NCI-H2029 (cell line): Measurements from ENCODE around the gene CHST15.

Source experiments
- DNase-seq: peaks from one replicate; lab custom pipeline; 2025; lab: John Stamatoyannopoulos, UW

Gene CHST15

DNA sequence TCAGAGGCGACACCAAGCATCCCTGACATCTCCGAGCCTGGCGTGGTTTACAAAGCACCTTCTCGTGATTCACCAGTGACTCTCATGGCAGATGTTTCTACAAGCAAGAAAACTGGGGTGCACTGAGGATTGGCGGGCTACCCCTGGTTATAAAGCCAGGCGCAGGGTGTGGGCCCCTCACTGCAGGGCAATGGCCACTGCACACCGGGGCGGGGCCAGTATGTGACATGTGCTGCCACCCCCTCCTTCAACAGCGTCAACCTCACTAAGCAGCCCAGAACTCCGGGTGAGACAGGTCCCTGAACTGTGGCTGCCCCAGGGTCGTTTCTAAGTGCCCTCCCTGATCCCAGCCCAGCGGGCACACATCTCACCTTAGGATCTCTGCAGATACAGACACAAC lies 63.8 kb downstream of the CHST15 start:
- no peak for DNase-seq

- DNase-seq = no peak
Observed at GRCh38 chr10:124028700-124029480, 64.5 kb downstream of the CHST15 start.

DNA sequence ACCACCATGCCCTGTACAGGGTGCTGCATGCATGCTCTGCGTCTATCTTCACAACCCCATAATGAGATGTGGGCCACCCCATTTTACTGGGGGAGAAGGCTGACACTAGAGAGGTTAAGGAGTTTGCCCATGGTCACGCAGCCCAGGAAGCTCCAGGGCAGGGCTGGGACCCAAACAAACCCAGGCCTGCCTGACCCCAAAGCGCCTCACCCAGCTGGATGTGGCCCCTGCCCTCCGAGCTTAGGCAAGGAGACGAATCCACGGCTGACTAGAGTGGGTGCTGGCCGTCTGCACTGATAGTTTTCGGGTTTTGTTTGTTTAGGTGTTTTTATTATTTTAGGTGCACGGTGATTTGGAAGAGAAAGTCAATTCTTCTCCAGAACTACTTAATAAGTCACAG lies 65.7 kb downstream of the CHST15 start:
- no peak for DNase-seq

DNA sequence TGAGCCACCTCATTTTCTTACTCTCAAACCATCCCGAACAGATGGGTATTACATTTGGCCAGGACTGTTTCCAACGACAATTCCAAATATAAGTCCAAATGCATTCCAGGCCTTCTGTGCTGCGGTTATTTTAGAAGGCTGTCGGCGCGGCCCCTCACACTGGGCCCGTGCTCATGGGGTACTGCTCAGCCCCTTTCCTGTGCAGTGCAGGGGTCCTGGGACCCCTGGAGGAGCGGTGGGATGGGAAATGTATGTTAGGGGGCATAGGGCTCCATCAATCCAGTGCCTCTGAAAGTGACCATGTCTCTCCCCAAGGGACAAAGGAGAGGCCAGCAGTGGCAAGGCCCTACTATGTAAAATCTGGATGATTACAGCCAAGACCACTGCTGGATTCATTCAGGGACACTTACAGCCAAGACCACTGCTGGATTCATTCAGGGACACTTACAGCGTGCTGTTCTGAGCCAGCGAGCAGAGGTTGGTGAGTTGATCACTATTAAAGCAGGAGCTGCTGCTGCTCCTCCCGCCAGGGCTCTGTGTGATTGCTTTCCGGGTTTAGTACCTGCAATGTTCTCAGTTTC lies 66.3 kb downstream of the CHST15 start:
- no peak for DNase-seq

DNA sequence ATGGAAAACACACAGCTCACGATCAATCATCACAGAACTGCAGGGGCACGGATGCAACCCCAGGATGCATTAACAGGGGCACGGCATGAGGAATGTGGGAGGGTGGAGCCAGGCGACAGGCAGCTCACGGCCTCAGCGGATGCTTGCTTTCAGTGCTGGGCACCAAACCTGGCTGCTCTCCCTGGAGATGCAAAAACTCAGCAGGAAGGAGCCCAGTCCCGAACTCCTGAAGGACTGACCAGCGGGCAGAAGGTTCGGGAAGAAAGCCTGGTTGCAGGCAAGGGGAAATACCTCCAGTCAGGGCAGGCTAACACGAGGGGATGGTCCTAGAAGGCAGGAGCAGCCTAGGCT lies 66.8 kb downstream of the CHST15 start:
- no peak for DNase-seq

- no peak for DNase-seq
Observed at GRCh38 chr10:124025660-124026588, 67.5 kb downstream of the CHST15 start.

GRCh38 chr10:124025152-124025551 lies 68.2 kb downstream of the CHST15 start:
- DNase-seq = no peak

DNA sequence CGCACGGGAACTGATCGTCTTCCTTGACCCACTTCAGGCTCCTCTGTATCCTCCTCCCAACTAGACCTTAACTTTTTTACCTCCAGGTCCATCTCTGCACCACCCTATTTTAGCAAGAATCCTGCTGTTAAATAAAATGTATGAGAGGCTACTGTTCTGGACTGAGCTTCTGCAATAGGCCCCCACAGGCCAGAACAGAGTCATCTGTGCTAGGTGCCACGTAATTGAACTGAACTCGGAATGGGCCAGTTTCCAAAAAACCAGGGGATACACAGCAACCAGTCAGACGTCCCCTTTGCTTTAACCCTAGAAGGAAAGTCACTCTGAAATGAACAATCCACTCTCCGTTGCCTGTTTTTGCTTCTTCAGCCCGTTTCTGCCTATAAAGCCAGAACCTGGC lies 71.3 kb downstream of the CHST15 start:
- DNase-seq = no peak

DNA sequence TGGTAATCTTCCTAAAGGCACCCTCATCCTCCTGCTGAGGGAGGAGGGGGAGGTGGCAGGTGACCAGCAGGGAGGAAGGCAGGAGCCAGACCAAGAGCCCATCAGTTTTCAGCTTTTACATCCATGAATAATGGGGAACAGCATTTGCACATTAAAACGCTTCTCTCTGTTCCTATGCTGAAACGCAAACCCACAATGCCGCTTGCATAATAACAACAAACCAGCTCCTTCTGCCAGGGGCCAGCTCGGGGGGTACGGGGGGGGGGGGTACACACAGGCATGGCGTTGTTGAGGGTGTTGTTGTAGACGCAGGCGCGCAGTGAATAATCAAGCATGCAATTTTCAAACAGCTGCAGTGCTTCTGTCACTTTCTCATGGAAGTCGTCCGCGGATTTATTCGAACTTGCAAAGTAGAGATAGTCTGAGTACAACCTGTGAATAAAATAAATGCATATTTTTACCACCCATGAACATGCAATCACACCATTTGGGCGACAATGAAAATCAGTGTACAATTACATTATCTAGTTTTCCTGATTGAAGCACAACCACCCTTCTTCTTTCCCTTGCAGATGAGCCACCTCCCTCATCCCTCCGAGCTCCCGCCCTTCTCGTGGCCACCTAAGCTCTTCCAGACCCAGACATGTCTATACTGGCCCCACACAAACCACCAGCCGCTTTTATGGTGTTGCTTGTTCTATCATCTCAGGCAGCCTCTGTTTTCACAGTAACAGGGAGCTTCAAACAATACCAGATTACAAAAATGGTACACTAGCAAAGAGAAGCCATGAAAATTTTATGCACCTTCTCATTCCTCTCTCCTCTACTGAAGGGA lies 72.2 kb downstream of the CHST15 start:
- no peak for DNase-seq

DNA sequence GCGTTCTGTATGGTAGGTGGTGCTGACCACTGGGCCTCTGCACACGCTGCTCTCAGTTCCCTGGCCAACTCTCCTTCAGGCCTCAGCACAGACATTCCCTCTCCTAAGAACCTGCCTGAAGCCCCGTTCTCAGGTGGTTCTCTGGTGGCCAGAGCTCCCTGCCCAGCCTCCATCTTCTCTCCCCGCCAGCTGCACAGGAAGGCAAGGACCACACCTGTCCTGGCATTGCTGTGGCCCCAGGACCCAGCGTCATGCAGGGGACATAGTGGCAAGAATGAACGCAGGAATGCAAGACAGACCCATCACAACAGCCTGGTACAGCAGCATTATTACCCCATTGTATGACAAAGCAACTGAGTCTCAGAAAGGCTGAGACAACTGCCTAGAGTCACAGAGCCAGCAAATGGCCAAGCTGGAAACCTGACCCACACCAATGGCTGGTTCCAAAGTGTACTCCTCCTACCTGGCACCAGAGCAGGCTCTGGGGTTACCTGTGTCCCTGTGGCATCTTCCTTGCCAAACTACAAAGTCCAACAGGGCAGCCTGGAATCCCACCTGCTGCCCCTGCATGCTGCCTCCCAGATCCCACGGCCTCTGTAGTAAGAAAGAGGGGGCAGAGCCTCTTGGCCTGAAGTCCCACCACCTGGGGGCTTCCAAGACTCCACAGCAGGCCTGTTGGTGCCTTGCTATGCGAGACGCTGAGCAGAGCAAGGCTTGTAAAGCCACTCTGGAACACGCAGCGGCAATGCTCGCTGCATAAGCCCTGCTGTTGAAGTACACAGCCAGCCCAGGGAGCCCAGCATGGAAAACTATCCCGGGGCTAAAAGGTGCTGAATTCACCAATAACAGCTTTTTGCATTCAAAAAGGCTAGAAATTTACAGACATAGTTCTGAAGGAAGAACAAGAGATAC lies 73.3 kb downstream of the CHST15 start:
- DNase-seq = no peak

- DNase-seq = no peak
Observed at GRCh38 chr10:124018886-124019525, 74.4 kb downstream of the CHST15 start.

DNA sequence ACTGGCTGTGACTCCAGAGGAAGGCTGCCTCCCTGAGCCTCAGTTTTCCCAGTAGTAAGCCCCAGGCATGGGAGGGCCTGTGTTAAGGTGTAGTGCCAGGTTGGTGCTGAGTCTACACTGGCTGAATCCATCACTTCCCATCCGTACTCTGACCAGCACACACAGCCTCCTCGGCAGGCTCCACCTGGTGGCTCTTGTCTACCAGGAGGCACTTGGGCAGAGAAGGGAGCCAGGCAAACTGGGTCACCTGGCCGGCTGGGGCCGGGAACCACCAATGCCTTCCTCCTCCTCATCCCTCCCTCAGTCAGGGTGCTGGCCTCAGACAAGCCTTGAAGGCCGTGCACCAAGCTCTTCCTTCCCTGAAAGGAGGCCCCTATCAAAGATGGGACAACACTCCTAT lies 75.7 kb downstream of the CHST15 start:
- no peak for DNase-seq

- no peak for DNase-seq
Observed at GRCh38 chr10:124016804-124017375, 76.5 kb downstream of the CHST15 start.

DNA sequence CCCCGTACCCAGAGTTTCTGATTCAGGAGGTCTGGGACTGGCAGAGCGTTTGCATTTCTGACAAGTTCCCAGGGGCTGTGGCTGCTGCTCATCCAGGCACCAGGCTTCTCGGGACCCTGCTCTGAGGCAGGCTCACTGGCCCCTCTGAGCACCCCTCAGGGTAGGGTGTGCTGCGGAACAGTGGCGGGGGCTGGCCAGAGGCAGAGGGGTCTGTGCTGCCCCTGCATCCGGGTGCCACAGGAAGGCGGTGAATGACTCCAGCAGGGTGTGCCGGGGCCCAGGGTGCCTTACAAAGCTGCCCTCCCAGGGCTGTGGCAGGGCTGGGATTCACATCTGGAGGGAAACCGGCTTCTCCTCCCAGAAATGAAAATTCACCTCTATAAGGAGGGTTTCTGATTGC lies 77.4 kb downstream of the CHST15 start:
- DNase-seq = no peak

DNA sequence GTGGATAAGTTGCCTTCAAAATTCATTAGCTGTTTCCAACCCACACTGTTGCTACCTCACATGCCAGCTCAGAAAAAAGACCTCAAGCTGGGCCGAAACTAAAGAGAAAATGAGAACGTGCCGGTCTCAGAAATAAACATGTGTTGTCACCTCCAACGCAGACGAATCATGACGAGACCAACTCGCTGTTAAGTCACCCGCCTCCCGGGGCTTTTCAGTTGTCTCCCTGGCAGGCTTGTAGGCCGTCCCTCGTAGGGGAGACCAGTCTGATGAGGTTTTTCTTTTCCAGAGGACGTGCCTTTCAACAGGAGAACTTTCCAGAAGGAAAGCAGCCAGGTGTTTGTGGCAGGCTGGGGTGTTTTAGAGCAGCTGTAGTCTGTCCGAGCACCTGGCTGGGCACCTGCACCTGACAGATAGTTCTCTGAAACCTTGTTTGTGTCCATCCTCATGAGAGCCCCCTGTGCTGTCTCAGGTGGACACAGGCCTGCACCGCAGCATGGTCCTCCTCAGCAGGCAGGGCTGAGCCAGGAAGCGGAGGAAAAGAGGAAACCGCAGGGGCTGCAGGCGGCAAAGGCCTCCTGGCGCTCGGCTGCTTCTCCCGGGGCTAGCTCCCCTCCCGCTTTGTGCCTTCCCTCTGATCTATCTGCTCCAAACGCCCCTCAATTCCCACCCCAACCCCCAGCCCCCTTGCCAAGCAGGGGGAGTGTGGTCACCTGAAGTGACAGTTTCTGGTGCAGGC lies 78.8 kb downstream of the CHST15 start:
- no peak for DNase-seq

- no peak for DNase-seq
Observed at GRCh38 chr10:124013916-124014315, 79.5 kb downstream of the CHST15 start.

DNA sequence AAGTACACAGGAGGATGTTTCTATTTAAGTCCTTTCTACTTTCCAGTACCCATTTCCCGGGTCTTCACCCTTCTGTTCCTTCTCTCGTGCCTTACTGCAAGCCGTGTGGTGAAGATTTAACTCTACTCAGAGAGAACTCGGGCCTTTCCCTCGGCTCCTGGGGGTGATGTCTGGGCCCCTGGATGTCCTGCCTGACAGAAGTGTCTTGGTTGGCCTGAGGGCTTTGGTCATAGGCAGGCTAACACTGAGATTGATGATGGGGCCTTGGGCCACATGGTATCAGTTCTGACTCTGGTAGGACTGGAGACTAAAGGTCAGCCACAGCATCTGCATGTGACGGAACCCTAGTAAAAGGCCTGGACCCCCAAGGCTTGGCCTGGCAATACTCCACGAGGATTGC lies 80.4 kb downstream of the CHST15 start:
- no peak for DNase-seq

DNA sequence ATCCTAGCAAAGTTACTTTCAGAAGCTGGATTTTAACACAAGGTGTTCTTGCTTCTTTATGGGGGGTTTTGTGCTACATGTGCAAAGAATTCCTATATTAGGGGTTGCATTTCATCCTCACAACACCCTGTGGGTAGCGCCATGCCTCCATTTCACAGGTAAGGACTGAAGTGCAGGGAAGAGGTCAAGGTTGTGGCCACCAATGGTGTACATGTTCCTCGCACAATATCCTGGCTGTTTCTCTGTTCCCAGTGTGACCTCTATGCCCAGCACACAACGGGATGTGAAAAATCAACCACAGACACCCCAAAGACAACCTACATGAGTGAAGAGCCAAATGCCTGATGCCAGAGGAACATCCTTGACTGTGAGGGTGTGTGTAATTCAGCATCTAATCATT lies 80.8 kb downstream of the CHST15 start:
- DNase-seq = no peak

DNA sequence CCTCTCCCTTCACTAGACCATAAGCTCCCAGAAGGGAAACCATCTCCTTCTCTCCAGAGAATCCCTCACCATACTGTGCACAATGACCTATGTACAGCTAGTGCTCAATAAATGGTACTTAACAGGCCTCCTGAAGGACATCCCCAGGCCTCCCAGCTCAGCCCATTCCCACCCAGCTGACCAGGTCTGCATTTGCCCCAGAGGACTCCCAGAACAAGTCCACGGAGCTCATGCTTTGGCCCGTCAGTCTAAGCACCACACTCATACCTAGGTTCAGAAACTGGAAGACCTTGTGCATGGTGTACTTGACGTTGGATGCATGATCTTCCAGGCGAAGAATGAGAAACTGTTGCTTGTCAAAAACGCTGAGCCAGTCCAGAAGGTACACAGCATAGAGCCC lies 81.3 kb downstream of the CHST15 start:
- DNase-seq = no peak
